Uterus (tissue), 4 donors: ENCODE measurements around the gene BLTP3A. TPM values are rescaled to one million over a fixed set of nuclear protein-coding genes. Genes with fewer than 3 reads are reported as not detected.
"Not testable (repeated sequence)": the region's sequence is repeated elsewhere in the genome, so short reads cannot be mapped to it uniquely, and the experiment has no call there.

ENCODE experiments used
- DNase-seq, 2 donors: peaks; one replicate each; pipeline ENCODE4 v3.0.0-alpha.2; 2019 to 2020
- H3K27ac ChIP-seq, 2 donors: fragments of 200-600 bp; sonication (generic); 1 replicate in 1 of 2; 2 replicates in 1 of 2; pipeline ENCODE4 v1.5.1; 2016 to 2018
- H3K27me3 ChIP-seq, 2 donors: fragments of 200-600 bp; sonication (generic); one replicate each; pipeline ENCODE4 v1.5.1; 2018 to 2019; ENCODE audit warnings: control low read depth in 1 of 2
- H3K36me3 ChIP-seq, 2 donors: fragments of 200-600 bp; sonication (generic); one replicate each; pipeline ENCODE4 v1.5.1; 2019; ENCODE audit warnings: control low read depth in 1 of 2
- H3K4me1 ChIP-seq, 2 donors: fragments of 200-600 bp; sonication (generic); one replicate each; pipeline ENCODE4 v1.5.1; 2018 to 2019; ENCODE audit warnings: control low read depth in 1 of 2
- H3K4me3 ChIP-seq, 2 donors: fragments of 200-600 bp; sonication (generic); 1 replicate in 1 of 2; 2 replicates in 1 of 2; pipeline ENCODE4 v1.5.1; 2018 to 2019; ENCODE audit warnings: mild to moderate bottlenecking in 1 of 2
- H3K9me3 ChIP-seq, 2 donors: fragments of 200-600 bp; sonication (generic); one replicate each; pipeline ENCODE4 v1.5.1; 2019; ENCODE audit warnings: control low read depth in 1 of 2
- POLR2A ChIP-seq, 2 donors: fragments of 450-650 bp; IDR thresholded peaks; one replicate each; pipeline ENCODE4 v1.6.1; 2016; ENCODE audit warnings: antibody characterized with exemption in 2 of 2, mild to moderate bottlenecking in 1 of 2, moderate library complexity in 1 of 2
- intact Hi-C: fragments of 100-400 bp; cut with DNase I; formaldehyde crosslinking; loops from one replicate; pipeline ENCODE4 v1.15.1; 2023; ENCODE audit warnings: low total_unique reads
- total RNA-seq, 4 donors: library from RNA; depleted of rRNA in 3 of 4; stranded (reverse); fragments of >200 nt in 3 of 4; gene quantifications; one replicate each; pipeline versions ENCODE4 v1.1.0 to v1.2.4, GENCODE V29; 2014 to 2023
- TF ChIP-seq, protein P1 (sequence below), 4 experiments: fragments of 200-600 bp in 2 of 4; fragments of 450-650 bp in 2 of 4; sonication (generic) in 2 of 4; IDR thresholded peaks; one replicate each; pipeline ENCODE4 v1.5.1; 2016 to 2019; ENCODE audit warnings: antibody characterized with exemption in 4 of 4, mild to moderate bottlenecking in 2 of 4, moderate library complexity in 1 of 4
- donor health status: DM: yes; HTN: yes; CAD: no.

BLTP3A gene
- total RNA-seq, 4 donors from 2014 or later, result 2.1 to 16.2 (median 6.6) TPM

DNA sequence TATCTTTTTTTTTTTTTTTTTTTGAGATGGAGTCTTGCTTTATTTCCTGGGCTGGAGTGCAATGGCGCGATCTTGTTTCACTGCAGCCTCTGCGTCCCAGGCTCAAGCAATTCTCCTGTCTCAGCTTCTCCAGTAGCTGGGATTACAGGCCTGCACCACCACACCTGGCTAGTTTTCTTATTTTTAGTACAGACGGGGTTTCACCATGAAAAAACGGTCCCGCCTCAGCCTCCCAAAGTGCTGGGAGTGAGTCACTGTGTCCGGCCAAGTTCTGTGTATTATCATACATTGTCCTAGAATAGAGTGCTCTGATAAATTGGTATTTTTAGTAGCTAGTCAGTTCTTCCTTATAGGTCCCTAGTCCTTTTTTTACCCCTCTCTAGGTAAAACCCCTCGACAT, 31.8 kb upstream of the BLTP3A start:
- Histone ChIP-seq H3K4me3 (no peak overlapping the region), H3K27ac (no peak overlapping the region), H3K27me3 (no peaks in the 10 kb centered on the region), H3K4me1 (no peaks in the 10 kb centered on the region), H3K9me3 (no peaks in the 10 kb centered on the region), H3K36me3 (no peaks in the 10 kb centered on the region)
- TF ChIP-seq POLR2A (IDR thresholded peaks at IDR 0.05), result no peak
- TF ChIP-seq, protein P1, sequence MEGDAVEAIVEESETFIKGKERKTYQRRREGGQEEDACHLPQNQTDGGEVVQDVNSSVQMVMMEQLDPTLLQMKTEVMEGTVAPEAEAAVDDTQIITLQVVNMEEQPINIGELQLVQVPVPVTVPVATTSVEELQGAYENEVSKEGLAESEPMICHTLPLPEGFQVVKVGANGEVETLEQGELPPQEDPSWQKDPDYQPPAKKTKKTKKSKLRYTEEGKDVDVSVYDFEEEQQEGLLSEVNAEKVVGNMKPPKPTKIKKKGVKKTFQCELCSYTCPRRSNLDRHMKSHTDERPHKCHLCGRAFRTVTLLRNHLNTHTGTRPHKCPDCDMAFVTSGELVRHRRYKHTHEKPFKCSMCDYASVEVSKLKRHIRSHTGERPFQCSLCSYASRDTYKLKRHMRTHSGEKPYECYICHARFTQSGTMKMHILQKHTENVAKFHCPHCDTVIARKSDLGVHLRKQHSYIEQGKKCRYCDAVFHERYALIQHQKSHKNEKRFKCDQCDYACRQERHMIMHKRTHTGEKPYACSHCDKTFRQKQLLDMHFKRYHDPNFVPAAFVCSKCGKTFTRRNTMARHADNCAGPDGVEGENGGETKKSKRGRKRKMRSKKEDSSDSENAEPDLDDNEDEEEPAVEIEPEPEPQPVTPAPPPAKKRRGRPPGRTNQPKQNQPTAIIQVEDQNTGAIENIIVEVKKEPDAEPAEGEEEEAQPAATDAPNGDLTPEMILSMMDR (IDR thresholded peaks at IDR 0.05), result no peak
- no peak for DNase-seq
- intact Hi-C loops, result no loop called here

DNA sequence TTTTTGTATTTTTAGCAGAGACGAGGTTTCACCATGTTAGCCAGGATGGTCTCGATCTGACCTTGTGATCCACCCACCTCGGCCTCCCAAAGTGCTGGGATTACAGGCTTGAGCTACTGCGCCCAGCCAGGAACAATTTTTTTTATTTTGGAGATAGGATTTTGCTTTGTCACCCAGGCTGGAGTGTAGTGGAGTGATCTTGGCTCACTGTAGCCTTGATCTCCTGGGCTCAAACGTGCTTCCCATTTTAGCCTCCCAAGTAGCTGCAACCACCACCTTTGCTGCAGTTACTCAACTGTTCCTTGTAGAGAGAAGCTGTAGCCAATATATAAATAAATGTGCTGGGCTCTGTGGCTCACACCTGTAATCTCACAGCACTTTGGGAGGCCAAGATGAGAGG, 30.2 kb upstream of the BLTP3A start:
- H3K27me3 ChIP-seq, H3K4me3 ChIP-seq, intact Hi-C loops, H3K36me3 ChIP-seq, H3K27ac ChIP-seq, DNase-seq, H3K9me3 ChIP-seq, H3K4me1 ChIP-seq: not testable (repeated sequence)

DNA sequence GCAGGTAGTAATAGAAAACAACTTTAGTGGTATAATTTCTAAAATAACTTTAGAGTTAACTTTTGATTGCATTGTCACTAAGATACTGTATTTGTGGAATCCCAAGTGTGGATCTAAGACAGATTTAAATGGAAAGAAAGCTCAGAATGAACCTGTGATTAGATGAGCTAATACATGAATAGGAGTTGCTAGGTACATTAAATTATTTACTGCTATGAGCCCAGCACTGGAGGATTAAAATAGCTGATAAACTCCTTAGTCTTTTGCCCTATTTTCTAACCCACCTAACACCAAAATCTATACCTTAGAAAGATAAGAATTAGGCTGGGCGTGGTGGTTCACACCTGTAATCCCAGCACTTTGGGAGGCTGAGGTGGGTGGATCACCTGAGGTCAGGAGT, 23.7 kb upstream of the BLTP3A start:
- Histone ChIP-seq H3K27ac (no peak overlapping the region), H3K27me3 (no peaks in the 10 kb centered on the region), H3K36me3 (no peaks in the 10 kb centered on the region), H3K4me3 (no peak overlapping the region), H3K4me1 (no peaks in the 10 kb centered on the region), H3K9me3 (no peaks in the 10 kb centered on the region)
- intact Hi-C loops, result no loop called here
- no peak for DNase-seq
- no peak for TF ChIP-seq POLR2A (IDR thresholded peaks at IDR 0.05)
- TF ChIP-seq, protein P1 (IDR thresholded peaks at IDR 0.05), result no peak

DNA sequence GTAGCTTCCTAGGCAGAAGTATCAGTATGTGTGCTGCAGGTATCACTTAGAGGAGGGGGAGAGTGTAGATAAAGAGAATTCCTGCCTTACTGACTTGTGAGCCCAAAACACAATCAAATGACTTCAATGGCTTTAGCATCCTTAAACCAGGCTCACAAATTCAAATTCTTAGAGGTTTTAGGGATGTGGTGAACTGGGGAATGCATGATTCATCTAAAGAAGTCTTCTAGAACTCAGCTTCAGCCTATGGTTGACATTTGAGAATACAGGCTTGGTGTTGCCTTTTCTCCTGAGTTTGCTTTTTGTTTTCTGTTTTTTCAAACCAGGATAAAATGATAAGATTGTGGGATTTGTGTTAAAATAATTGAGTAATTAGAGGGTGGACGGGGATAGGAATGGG, 20.2 kb upstream of the BLTP3A start:
- H3K36me3 ChIP-seq, result no peaks in the 10 kb centered on the region
- H3K9me3 ChIP-seq, result no peaks in the 10 kb centered on the region
- intact Hi-C loops, result no loop called here
- no peak overlapping the region for H3K27ac ChIP-seq
- no peaks in the 10 kb centered on the region for H3K4me1 ChIP-seq
- H3K27me3 ChIP-seq, result no peaks in the 10 kb centered on the region
- H3K4me3 ChIP-seq, result no peak overlapping the region
- no peak for TF ChIP-seq POLR2A (IDR thresholded peaks at IDR 0.05)
- TF ChIP-seq, protein P1 (IDR thresholded peaks at IDR 0.05), result no peak
- no peak for DNase-seq

DNA sequence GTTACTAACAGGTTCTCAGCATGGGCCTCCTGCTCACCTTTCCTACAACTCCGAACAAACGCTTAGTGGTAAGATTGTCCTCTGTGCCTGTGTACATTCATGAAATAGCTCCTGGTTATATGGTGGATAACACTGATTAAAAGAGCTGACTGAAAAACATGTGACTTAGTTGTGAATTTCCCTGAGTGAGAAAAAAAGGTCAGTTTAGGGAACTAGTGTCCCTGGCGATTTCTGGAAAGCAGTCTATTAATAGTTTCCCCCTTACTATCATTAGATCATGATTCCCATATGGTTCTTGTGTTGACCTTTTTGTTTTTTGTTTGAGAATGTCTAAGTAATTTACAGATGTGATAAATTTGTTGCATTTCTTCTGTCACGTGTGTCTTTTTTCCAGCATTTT, 18.9 kb upstream of the BLTP3A start:
- TF ChIP-seq POLR2A (IDR thresholded peaks at IDR 0.05), result no peak
- TF ChIP-seq, protein P1 (IDR thresholded peaks at IDR 0.05), result no peak
- no peak overlapping the region for H3K27ac ChIP-seq
- intact Hi-C loops, result no loop called here

DNA sequence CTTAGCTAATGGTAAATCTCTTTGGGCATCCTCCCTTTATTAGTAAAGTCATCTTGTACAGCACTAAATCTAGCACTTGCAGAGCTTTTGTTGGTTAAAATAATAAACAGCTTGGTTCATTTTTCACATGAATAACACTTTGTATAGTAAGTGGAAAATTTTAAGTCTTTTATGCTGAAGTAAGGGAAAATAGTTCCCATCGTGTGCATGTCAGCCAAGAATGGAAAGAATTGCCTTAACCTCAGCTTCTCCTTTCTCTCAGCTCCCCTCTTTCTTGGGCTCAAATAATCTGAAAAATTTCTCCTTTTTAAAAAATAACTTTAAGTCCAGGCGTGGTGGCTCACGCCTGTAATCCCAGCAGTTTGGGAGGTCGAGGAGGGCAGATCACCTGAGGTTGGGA, 18.0 kb upstream of the BLTP3A start:
- H3K4me3 ChIP-seq, result no peak overlapping the region
- no peaks in the 10 kb centered on the region for H3K4me1 ChIP-seq
- intact Hi-C loops, result no loop called here
- H3K27ac ChIP-seq, result no peak overlapping the region
- TF ChIP-seq, protein P1 (IDR thresholded peaks at IDR 0.05), result no peak
- TF ChIP-seq POLR2A (IDR thresholded peaks at IDR 0.05), result no peak
- H3K36me3 ChIP-seq, result no peaks in the 10 kb centered on the region
- no peak for DNase-seq
- H3K9me3 ChIP-seq, result no peaks in the 10 kb centered on the region
- H3K27me3 ChIP-seq, result no peaks in the 10 kb centered on the region

More for the DNA sequence above, 18.9 kb upstream of the BLTP3A start:
- no peak for DNase-seq
- H3K9me3 ChIP-seq, result no peaks in the 10 kb centered on the region
- H3K27me3 ChIP-seq, result no peaks in the 10 kb centered on the region
- no peaks in the 10 kb centered on the region for H3K36me3 ChIP-seq
- H3K4me3 ChIP-seq, result no peak overlapping the region
- no peaks in the 10 kb centered on the region for H3K4me1 ChIP-seq
